Erythroblast (primary cell): ENCODE results near the gene TAS2R39.

ENCODE experiments used
- DNase-seq, 2 experiments: peaks; one replicate each; lab custom pipeline; 2025; lab: John Stamatoyannopoulos, UW
- GATA1 ChIP-seq: IDR thresholded peaks from 2 replicates; pipeline ENCODE4 v1.6.1; 2011; ENCODE audit warnings: low read depth, mild to moderate bottlenecking, control low read depth, low read length, moderate library complexity
- POLR2A ChIP-seq: IDR thresholded peaks from 2 replicates; pipeline ENCODE4 v1.6.1; 2011; ENCODE audit warnings: mild to moderate bottlenecking, low read length

The TAS2R39 gene

GRCh38 chr7:143227806-143228205 lies 44.6 kb downstream of the TAS2R39 start:
- TF ChIP-seq GATA1 (no peak), POLR2A (no peak)
- no peak for DNase-seq

- DNase-seq: no peak
- no peak for TF ChIP-seq POLR2A
- TF ChIP-seq GATA1: no peak
Measured at GRCh38 chr7:143229054-143229790, 46.0 kb downstream of the TAS2R39 start.

- TF ChIP-seq GATA1: no peak
- TF ChIP-seq POLR2A: no peak
- DNase-seq: no peak
Measured at GRCh38 chr7:143230602-143231457, 47.6 kb downstream of the TAS2R39 start.
